Lower lobe of right lung (tissue), 2 donors: Measurements from ENCODE around the gene TSR1. TPM values are rescaled to one million over a fixed set of nuclear protein-coding genes. Genes with fewer than 3 reads are reported as not detected.

Source experiments
- ATAC-seq, 2 donors: fragments of 200-7000 bp; cut with Tn5 transposase; one replicate each; pipeline ENCODE4 v1.9.1; 2020 to 2022; ENCODE audit warnings: mild to moderate bottlenecking in 2 of 2, moderate library complexity in 2 of 2
- DNase-seq: peaks from one replicate; pipeline ENCODE4 v3.0.0-alpha.2; 2020
- H3K27ac ChIP-seq: fragments of 200-600 bp; one replicate; pipeline ENCODE4 v1.8.0; 2022
- H3K27me3 ChIP-seq: fragments of 200-600 bp; one replicate; pipeline ENCODE4 v1.8.0; 2022; ENCODE audit warnings: low read depth
- H3K36me3 ChIP-seq: fragments of 200-600 bp; one replicate; pipeline ENCODE4 v1.8.0; 2022; ENCODE audit warnings: mild to moderate bottlenecking
- H3K4me1 ChIP-seq: fragments of 200-600 bp; one replicate; pipeline ENCODE4 v1.8.0; 2022
- H3K4me3 ChIP-seq: fragments of 200-600 bp; one replicate; pipeline ENCODE4 v1.8.0; 2022; ENCODE audit warnings: mild to moderate bottlenecking
- H3K9me3 ChIP-seq: fragments of 200-600 bp; one replicate; pipeline ENCODE4 v1.8.0; 2022
- intact Hi-C: fragments of 100-400 bp; cut with DNase I; formaldehyde crosslinking; loops from one replicate; pipeline ENCODE4 v1.11.0; 2022
- total RNA-seq: library from RNA; stranded (reverse); fragmentation: NEBNext Ultra II Directional; extraction: Animal tissue kit (Norgen Biotek cat#: 25700); gene quantifications from one replicate; pipeline ENCODE4 v1.2.1, GENCODE V29; 2021
- TF ChIP-seq, protein P1 (sequence below): fragments of 200-600 bp; IDR thresholded peaks from one replicate; pipeline ENCODE4 v1.8.0; 2022; ENCODE audit warnings: antibody characterized with exemption, mild to moderate bottlenecking
- donor health status: DM: no; HTN: yes; CAD: no; lungs with severe emphysema.

Gene TSR1
- total RNA-seq, 1 donor from 2014 or later: 18.8 TPM

DNA sequence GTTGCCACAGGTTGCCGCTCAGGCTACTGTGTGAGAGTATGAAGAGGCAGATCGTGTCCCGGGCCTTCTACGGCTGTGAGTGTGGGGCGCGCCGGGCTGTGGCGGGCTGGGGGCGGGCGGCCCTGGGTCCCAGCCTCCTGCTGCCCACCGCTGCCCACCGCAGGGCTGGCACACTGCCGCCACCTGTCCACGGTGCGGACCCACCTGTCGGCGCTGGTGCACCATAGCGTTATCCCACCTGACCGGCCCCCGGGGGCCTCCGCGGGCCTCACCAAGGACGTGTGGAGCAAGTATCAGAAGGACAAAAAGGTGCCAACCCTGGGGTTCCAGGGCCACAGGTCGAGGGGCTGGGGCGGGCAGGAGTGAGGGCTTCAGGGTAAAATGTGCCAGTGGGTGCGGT, 35.9 kb upstream of the TSR1 start:
- Histone ChIP-seq H3K4me3 (no peak overlapping the region), H3K9me3 (no peaks in the 10 kb centered on the region), H3K4me1 (no peaks in the 10 kb centered on the region), H3K27me3 (no peaks in the 10 kb centered on the region), H3K27ac (no peak overlapping the region), H3K36me3 (peaks cover 71% of the 10 kb centered on the region)
- DNase-seq (no peak), ATAC-seq (no peak)
- intact Hi-C loops: no loop called here
- TF ChIP-seq, protein P1, sequence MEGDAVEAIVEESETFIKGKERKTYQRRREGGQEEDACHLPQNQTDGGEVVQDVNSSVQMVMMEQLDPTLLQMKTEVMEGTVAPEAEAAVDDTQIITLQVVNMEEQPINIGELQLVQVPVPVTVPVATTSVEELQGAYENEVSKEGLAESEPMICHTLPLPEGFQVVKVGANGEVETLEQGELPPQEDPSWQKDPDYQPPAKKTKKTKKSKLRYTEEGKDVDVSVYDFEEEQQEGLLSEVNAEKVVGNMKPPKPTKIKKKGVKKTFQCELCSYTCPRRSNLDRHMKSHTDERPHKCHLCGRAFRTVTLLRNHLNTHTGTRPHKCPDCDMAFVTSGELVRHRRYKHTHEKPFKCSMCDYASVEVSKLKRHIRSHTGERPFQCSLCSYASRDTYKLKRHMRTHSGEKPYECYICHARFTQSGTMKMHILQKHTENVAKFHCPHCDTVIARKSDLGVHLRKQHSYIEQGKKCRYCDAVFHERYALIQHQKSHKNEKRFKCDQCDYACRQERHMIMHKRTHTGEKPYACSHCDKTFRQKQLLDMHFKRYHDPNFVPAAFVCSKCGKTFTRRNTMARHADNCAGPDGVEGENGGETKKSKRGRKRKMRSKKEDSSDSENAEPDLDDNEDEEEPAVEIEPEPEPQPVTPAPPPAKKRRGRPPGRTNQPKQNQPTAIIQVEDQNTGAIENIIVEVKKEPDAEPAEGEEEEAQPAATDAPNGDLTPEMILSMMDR: no peak

DNA sequence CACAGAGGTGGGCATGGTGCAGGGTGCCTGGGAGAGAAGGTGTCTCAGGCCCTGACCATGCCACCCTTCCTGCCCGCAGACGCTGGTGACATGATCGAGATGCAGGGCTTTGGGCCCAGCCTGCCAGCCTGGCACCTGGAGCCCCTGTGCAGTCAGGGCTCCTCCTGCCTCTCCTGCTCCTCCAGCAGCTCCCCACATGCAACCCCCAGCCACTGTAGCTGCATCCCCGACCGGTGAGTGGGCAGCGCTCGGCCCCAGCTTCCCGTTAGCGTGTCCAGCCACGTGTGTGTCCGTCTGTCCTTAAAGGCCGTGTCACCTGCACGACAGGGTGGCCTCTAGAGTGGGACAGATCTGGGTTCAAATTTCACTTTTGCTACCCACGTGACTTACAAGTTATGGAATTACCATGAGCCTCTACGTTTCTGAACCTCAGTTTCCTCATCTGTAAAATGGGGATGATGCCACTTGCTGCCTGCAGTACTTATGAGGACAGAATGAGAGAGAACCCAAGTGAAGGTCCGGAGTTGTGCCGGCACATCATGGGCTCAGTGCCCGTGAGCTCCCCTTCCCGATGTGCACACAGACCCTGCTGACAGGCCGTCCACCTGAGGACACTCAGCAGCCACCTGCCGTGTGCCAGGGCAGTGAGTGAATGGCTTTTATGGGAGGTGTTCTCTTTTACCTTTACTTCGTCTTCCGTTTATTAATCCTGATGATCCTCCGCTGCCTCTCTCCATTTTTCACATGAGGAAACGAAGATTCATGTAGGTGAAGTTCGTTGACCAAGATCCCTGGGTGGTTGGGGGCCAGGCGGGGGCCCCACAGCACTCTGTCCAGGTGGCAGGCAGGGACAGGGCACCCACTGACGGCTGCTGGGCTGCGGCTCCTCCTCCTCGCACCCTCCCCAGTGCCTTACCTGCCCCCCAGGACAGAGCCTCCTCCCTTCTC, 35.2 kb upstream of the TSR1 start:
- Histone ChIP-seq H3K27me3 (no peaks in the 10 kb centered on the region), H3K9me3 (no peaks in the 10 kb centered on the region), H3K4me1 (no peaks in the 10 kb centered on the region), H3K4me3 (no peak overlapping the region), H3K27ac (no peak overlapping the region), H3K36me3 (peaks cover 71% of the 10 kb centered on the region)
- intact Hi-C loops: no loop called here
- TF ChIP-seq, protein P1: no peak
- DNase-seq (no peak), ATAC-seq (no peak)

DNA sequence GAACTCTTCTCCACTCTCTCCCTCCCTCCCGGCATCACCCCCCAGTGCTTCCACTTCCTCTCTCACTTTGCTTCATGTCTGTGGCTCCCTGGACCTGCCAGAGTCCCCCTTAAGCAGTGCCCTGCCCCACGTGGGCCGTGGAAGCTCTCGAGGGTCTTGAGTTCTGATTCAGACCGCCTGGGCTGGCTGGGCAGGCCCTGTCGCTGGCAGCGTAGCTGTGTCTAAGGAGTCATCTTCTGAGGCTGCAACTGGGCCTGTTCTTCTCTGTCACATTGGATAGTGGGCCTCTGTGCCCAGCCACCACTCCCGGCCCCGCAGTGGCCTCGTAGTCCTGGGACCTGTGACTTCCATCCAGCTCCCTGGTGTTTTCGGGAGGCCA, 33.9 kb upstream of the TSR1 start:
- Histone ChIP-seq H3K27me3 (no peaks in the 10 kb centered on the region), H3K9me3 (no peaks in the 10 kb centered on the region), H3K4me3 (no peak overlapping the region), H3K27ac (no peak overlapping the region), H3K36me3 (peaks cover 69% of the 10 kb centered on the region), H3K4me1 (no peaks in the 10 kb centered on the region)
- TF ChIP-seq, protein P1: no peak
- DNase-seq: no peak
- ATAC-seq: no peak
- intact Hi-C loops: no loop called here

DNA sequence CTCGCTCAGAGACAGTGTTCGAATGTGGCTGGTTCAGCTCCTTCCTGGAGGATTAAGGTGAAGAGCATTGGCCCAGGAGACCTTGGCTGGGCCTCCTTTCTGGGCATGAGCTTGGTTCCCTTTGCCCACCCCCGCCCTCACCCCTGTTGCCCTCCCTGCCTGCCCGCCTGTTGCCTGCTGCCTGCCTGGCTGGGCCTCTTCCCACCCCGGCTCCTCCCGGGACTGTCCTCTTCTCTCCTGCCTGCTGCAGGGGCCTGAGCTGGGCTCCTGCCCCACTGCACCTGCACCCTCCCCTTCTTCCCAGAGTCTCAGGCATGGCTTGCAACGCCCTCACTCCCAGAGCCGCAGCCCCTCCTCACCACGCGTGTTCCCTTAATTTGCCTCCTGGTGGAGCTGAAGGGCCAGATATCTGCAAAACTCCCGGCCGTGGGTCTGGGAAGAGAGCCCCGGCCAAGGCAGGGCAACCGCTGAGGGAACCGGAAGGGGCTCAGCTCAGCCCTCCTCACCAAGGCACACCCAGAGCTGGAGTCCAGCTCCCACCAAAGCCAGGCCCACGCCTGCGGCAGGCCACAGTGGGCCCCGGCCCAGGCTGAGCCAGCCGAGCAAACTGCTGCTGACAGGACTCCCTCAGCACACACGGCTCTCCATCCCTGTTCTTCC, 33.4 kb upstream of the TSR1 start:
- no peaks in the 10 kb centered on the region for H3K27me3 ChIP-seq
- H3K4me3 ChIP-seq: no peak overlapping the region
- intact Hi-C loops: no loop called here
- no peaks in the 10 kb centered on the region for H3K9me3 ChIP-seq
- no peaks in the 10 kb centered on the region for H3K4me1 ChIP-seq
- peaks cover 69% of the 10 kb centered on the region for H3K36me3 ChIP-seq
- TF ChIP-seq, protein P1: no peak
- DNase-seq: no peak
- ATAC-seq: no peak
- no peak overlapping the region for H3K27ac ChIP-seq

DNA sequence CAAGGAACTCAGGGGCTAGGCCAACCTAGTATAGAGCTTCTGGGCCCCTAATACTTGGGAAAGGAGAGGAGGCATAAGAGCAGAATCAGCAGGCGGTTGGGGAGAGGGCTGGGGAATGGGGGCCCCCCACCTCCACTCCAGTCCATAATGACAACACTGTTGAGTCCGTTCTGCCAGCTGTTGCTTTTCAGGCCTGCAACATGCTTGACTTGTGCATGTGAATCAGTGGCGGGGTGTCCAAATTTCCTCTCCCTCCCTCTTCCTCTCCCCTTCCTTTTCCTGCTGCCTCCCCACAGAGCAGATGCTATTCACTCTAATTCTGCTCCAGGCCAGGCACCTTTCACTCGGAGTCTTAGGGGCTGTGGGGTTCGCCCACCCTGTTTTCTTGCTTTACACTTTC, 32.8 kb upstream of the TSR1 start:
- no peak for DNase-seq
- Histone ChIP-seq H3K4me1 (peaks cover 3% of the 10 kb centered on the region), H3K27me3 (no peaks in the 10 kb centered on the region), H3K27ac (no peak overlapping the region), H3K4me3 (no peak overlapping the region), H3K36me3 (peaks cover 69% of the 10 kb centered on the region), H3K9me3 (no peaks in the 10 kb centered on the region)
- TF ChIP-seq, protein P1: no peak
- no peak for ATAC-seq
- intact Hi-C loops: no loop called here
